ENCODE measurements around the gene SCN5A.

DNA sequence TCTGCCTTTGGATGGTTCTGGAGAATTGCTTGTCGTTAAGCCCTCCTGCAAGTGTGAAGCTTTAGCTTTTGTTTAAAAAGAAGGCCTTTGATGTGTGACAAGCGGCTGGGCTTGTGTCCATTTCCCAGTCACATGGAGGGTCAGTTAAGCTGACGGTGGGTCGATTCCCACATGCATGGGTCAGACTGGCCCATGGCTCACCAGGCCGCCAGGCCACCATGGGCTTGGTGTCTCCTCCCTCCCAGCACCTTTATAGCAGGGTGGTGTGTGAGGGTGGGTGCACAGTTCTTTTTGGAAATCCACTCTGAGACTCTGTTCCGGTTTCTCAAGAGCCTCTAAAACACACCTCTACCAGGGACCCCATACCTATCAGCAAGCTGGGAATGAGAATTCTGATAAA, 67.2 kb downstream of the SCN5A start:
- TF ChIP-seq, protein P1, sequence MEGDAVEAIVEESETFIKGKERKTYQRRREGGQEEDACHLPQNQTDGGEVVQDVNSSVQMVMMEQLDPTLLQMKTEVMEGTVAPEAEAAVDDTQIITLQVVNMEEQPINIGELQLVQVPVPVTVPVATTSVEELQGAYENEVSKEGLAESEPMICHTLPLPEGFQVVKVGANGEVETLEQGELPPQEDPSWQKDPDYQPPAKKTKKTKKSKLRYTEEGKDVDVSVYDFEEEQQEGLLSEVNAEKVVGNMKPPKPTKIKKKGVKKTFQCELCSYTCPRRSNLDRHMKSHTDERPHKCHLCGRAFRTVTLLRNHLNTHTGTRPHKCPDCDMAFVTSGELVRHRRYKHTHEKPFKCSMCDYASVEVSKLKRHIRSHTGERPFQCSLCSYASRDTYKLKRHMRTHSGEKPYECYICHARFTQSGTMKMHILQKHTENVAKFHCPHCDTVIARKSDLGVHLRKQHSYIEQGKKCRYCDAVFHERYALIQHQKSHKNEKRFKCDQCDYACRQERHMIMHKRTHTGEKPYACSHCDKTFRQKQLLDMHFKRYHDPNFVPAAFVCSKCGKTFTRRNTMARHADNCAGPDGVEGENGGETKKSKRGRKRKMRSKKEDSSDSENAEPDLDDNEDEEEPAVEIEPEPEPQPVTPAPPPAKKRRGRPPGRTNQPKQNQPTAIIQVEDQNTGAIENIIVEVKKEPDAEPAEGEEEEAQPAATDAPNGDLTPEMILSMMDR (IDR thresholded peaks at IDR 0.05) = no peak
- TF ChIP-seq, protein P2, sequence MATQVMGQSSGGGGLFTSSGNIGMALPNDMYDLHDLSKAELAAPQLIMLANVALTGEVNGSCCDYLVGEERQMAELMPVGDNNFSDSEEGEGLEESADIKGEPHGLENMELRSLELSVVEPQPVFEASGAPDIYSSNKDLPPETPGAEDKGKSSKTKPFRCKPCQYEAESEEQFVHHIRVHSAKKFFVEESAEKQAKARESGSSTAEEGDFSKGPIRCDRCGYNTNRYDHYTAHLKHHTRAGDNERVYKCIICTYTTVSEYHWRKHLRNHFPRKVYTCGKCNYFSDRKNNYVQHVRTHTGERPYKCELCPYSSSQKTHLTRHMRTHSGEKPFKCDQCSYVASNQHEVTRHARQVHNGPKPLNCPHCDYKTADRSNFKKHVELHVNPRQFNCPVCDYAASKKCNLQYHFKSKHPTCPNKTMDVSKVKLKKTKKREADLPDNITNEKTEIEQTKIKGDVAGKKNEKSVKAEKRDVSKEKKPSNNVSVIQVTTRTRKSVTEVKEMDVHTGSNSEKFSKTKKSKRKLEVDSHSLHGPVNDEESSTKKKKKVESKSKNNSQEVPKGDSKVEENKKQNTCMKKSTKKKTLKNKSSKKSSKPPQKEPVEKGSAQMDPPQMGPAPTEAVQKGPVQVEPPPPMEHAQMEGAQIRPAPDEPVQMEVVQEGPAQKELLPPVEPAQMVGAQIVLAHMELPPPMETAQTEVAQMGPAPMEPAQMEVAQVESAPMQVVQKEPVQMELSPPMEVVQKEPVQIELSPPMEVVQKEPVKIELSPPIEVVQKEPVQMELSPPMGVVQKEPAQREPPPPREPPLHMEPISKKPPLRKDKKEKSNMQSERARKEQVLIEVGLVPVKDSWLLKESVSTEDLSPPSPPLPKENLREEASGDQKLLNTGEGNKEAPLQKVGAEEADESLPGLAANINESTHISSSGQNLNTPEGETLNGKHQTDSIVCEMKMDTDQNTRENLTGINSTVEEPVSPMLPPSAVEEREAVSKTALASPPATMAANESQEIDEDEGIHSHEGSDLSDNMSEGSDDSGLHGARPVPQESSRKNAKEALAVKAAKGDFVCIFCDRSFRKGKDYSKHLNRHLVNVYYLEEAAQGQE (IDR thresholded peaks at IDR 0.05; ENCODE audit: insufficient read depth in 1 of 2, low read depth in 2 of 2, low read length in 1 of 2) = no peak
- TF ChIP-seq POLR2AphosphoS5 (IDR thresholded peaks at IDR 0.05; ENCODE audit: low read depth, low read length) = no peak
- TF ChIP-seq TCF7L2 (IDR thresholded peaks at IDR 0.05; ENCODE audit: low read depth, low read length) = no peak

Data from Panc1 (cell line).